Activated CD8-positive, alpha-beta T cell treated with anti-CD3 and anti-CD28 coated beads for 36 hours (primary cell): ENCODE results near the gene RPL38. TPM values are rescaled to one million over a fixed set of nuclear protein-coding genes. Genes with fewer than 3 reads are reported as not detected.

Experiments used
- ATAC-seq: fragments of 200-7000 bp; cut with Tn5 transposase; one replicate; pipeline ENCODE4 v1.10.0; 2021; ENCODE audit warnings: mild to moderate bottlenecking, moderate library complexity
- CTCF ChIA-PET: fragments of 350-600 bp; sonication (Branson Sonifier 250); formaldehyde crosslinking; loops from one replicate; lab custom pipeline; 2021; ENCODE audit warnings: antibody characterized with exemption; lab: Charles Lee
- POLR2A ChIA-PET: fragments of 350-600 bp; sonication (Branson Sonifier 250); formaldehyde crosslinking; loops from one replicate; lab custom pipeline; 2021; ENCODE audit warnings: antibody characterized with exemption; lab: Charles Lee
- DNase-seq: peaks from one replicate; pipeline ENCODE4 v3.0.0-alpha.2; 2020
- H3K27ac Mint-ChIP-seq: one replicate; pipeline ENCODE4 v1.8.0; 2021; ENCODE audit warnings: mild to moderate bottlenecking, mixed read lengths
- H3K27me3 Mint-ChIP-seq: one replicate; pipeline ENCODE4 v1.8.0; 2021; ENCODE audit warnings: mixed read lengths
- H3K36me3 Mint-ChIP-seq: one replicate; pipeline ENCODE4 v1.8.0; 2021; ENCODE audit warnings: low read depth, mixed read lengths
- H3K4me1 Mint-ChIP-seq: one replicate; pipeline ENCODE4 v1.8.0; 2021; ENCODE audit warnings: low read depth, mixed read lengths
- H3K4me3 Mint-ChIP-seq: one replicate; pipeline ENCODE4 v1.8.0; 2021; ENCODE audit warnings: mild to moderate bottlenecking, moderate library complexity, mixed read lengths
- H3K9me3 Mint-ChIP-seq: one replicate; pipeline ENCODE4 v1.8.0; 2021; ENCODE audit warnings: mixed read lengths
- intact Hi-C: fragments of 100-400 bp; cut with micrococcal nuclease; formaldehyde crosslinking; loops from one replicate; pipeline ENCODE4 v1.10.0; 2022
- total RNA-seq, 2 experiments: library from RNA; stranded (reverse); gene quantifications; one replicate each; pipeline ENCODE4 v1.2.3, GENCODE V29; 2021
- TF ChIP-seq, protein P1 (sequence below): fragments of 200-600 bp; IDR thresholded peaks from one replicate; pipeline ENCODE4 v1.8.0; 2022; ENCODE audit warnings: antibody characterized with exemption, mild to moderate bottlenecking

The RPL38 gene
- total RNA-seq, 2 experiments from 2014 or later = 1,500 to 1,574 TPM

DNA sequence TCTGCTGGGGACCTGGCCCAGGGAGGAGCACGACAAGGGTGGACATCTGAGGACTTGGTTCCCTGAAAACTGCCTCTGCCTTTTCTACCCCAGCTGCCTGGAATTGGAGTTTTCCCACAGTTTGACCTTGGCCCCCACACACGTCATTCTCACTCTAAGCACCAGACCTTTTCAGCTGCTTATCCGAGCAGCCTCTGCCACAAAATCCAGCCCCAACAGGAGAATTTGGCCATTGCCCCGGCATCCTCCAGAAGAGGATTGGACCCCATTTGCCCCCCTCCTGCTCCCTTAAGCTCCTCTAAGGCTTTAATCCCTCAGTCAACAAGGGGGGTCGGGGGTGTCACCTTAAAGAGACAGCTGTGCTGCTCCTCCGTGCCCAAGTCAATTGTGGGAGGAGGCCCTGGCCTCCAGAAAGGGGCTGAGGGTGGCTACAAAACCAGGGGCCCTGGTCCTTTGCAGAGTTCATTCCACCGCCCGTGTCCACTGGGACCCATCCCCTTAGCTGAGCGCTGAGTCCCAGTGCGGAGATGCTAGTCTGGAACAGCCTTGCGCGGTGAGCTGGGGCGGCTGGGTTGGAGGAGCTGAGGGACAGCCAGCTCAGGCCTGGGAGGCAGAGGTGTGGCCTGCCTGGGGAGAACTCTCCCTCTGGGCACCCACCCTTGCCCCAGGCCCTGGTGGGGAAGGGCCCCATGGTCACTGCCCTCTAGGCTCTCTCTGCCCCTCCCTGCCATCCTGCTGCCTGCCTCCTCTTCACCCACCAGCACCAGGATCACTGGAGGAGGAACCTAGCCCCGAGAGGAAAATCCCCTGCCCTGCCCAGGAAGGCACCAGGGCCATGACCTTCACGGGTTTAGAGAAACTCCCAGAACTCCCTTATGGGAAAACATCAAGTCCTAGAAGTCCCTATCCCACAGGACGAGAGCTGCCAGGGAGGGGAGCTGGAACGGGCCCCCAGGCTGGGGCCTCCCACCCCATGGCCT lies 28.7 kb downstream of the RPL38 start:
- Mint-ChIP-seq H3K4me3 (no peak overlapping the region), H3K27ac (no peak overlapping the region), H3K4me1 (no peaks in the 10 kb centered on the region), H3K27me3 (no peaks in the 10 kb centered on the region), H3K36me3 (no peaks in the 10 kb centered on the region), H3K9me3 (no peaks in the 10 kb centered on the region)
- DNase-seq (no peak), ATAC-seq (no peak)
- intact Hi-C loops = no loop called here
- ChIA-PET CTCF (interaction anchor here (1.0 kb wide), 1 partner anchor 41 kb away, joined by 3 read pairs; no protein-coding TSS in a partner anchor), POLR2A (interaction anchor here (0.6 to 0.7 kb wide), 2 partner anchors 106 to 129 kb away, joined by 3 to 4 read pairs; no protein-coding TSS in a partner anchor)
- TF ChIP-seq, protein P1, sequence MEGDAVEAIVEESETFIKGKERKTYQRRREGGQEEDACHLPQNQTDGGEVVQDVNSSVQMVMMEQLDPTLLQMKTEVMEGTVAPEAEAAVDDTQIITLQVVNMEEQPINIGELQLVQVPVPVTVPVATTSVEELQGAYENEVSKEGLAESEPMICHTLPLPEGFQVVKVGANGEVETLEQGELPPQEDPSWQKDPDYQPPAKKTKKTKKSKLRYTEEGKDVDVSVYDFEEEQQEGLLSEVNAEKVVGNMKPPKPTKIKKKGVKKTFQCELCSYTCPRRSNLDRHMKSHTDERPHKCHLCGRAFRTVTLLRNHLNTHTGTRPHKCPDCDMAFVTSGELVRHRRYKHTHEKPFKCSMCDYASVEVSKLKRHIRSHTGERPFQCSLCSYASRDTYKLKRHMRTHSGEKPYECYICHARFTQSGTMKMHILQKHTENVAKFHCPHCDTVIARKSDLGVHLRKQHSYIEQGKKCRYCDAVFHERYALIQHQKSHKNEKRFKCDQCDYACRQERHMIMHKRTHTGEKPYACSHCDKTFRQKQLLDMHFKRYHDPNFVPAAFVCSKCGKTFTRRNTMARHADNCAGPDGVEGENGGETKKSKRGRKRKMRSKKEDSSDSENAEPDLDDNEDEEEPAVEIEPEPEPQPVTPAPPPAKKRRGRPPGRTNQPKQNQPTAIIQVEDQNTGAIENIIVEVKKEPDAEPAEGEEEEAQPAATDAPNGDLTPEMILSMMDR = no peak

DNA sequence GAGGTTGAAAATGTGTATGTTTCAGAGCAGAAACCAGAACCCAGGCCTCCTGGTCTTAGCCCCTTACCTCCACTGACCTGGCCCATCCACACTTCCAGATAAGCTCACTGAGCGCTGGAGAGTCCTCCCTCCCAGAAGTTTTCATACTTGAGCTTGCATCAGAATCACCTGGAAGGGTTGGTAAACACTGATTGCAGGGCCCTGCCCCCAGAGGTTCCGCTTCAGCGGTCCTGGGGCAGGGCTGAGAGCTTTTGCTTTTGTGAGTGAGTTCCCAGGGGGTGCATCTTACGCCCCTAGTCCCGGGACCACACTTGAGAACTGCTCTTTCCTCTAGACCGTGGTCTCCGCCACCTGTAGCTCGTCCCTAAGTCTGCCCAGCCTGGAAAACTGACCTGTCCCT lies 30.5 kb downstream of the RPL38 start:
- Mint-ChIP-seq H3K9me3 (no peaks in the 10 kb centered on the region), H3K27me3 (no peaks in the 10 kb centered on the region), H3K4me3 (no peak overlapping the region), H3K4me1 (no peaks in the 10 kb centered on the region), H3K36me3 (no peaks in the 10 kb centered on the region), H3K27ac (no peak overlapping the region)
- ChIA-PET CTCF (no interaction called here), POLR2A (no interaction called here)
- DNase-seq = no peak
- ATAC-seq = no peak
- intact Hi-C loops = no loop called here
- TF ChIP-seq, protein P1 = no peak

DNA sequence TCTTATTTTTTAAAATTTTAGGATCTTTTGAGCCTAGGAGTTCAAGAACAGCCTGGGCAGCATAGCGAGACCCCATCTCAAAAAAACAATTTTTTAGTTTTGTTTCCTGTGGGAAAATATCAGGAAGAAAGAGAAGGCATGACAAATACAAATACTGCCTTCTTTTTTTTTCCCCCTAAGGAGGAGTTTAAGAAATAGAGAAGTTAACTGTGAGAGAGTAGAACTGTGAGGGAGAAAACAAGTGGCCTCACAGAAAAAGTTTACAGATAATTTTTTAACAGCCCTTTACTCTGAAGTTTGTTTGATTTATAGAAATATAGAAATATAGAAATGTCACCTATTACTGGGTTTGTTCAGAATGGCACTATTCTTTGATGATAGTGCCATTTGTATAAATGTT lies 31.0 kb downstream of the RPL38 start:
- Mint-ChIP-seq H3K27ac (no peak overlapping the region), H3K4me1 (no peaks in the 10 kb centered on the region), H3K27me3 (no peaks in the 10 kb centered on the region), H3K36me3 (no peaks in the 10 kb centered on the region), H3K9me3 (no peaks in the 10 kb centered on the region), H3K4me3 (no peak overlapping the region)
- ChIA-PET POLR2A (no interaction called here), CTCF (no interaction called here)
- TF ChIP-seq, protein P1 = no peak
- intact Hi-C loops = no loop called here
- ATAC-seq = no peak
- no peak for DNase-seq

DNA sequence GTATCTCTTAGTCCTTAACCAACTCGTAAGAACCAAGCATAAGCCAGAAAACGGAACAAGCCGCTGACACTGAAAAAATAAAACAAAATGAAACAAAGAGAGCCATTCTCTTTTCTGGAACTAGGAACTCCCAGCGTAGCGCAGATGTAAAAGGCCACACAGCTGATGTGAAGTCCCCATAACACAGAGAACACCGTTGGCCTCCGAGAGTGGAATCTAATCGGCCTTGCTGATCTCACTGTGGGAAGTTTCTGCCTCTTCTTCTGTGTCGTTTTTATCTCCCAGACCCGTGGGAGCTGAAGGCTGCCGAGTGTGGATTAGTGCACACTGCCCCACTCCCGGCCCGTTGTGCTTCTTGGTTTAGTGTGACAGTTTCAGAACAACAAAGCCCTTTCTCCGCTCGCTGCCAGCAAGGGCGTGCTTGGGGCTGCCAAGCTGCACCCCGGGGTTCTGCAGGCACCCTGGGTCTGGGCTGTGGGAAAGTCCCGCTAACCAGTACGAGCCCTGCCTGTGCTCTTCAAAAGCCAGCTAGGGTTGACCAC lies 31.6 kb downstream of the RPL38 start:
- ChIA-PET CTCF (no interaction called here), POLR2A (no interaction called here)
- Mint-ChIP-seq H3K9me3 (no peaks in the 10 kb centered on the region), H3K27me3 (no peaks in the 10 kb centered on the region), H3K27ac (no peak overlapping the region), H3K4me3 (no peak overlapping the region), H3K4me1 (no peaks in the 10 kb centered on the region), H3K36me3 (no peaks in the 10 kb centered on the region)
- intact Hi-C loops = no loop called here
- DNase-seq (no peak), ATAC-seq (no peak)
- TF ChIP-seq, protein P1 = no peak

DNA sequence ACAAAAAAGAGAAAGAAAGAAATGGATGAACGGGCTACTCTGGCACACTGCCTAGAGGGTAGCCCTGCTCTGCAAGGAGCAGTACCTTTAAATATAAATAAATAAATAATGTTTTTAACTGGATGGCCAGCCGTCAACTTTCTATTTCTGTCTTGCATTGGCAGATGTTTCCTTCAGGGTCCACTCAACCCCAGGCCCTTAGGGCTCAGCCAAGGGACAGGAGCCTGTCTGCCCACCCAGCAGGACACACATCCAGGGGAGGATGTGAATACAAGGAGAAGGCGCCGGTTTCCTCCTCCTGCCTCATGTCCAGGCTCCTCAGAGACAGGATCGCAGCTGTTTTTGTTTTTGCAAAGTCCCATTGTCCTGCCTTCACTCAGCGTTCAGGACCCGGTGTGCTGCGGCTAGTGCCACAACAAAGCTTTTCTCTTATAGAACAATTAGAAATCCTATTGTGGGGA lies 32.5 kb downstream of the RPL38 start:
- Mint-ChIP-seq H3K9me3 (no peaks in the 10 kb centered on the region), H3K27me3 (no peaks in the 10 kb centered on the region), H3K36me3 (no peaks in the 10 kb centered on the region), H3K27ac (no peak overlapping the region), H3K4me3 (no peak overlapping the region), H3K4me1 (no peaks in the 10 kb centered on the region)
- CTCF ChIA-PET = no interaction called here
- ATAC-seq (no peak), DNase-seq (no peak)
- TF ChIP-seq, protein P1 = no peak
- intact Hi-C loops = no loop called here
- POLR2A ChIA-PET = no interaction called here
